A673 (cell line): Measurements from ENCODE around the gene ACD. TPM values are rescaled to one million over a fixed set of nuclear protein-coding genes. Genes with fewer than 3 reads are reported as not detected.

Source experiments
- BruUV-seq: library from RNA; stranded (reverse); fragments of 400-500 nt; replicated peaks from 2 replicates; lab custom pipeline; 2021; lab: Mats Ljungman, UMichigan
- CTCF ChIA-PET: fragments of 300-600 bp; sonication (Branson Sonifier 250); formaldehyde crosslinking; loops from one replicate; lab custom pipeline; 2022; ENCODE audit warnings: antibody characterized with exemption; lab: Charles Lee
- POLR2A ChIA-PET: fragments of 300-600 bp; sonication (Branson Sonifier 250); formaldehyde crosslinking; loops from one replicate; lab custom pipeline; 2022; ENCODE audit warnings: antibody characterized with exemption; ENCODE audit not compliant: low non-redundant PET; lab: Charles Lee
- DNase-seq: peaks from one replicate; pipeline ENCODE4 v3.0.0-alpha.2; 2015; ENCODE audit warnings: low spot score
- H3K27ac ChIP-seq: fragments of 200-600 bp; sonication (generic); 2 replicates; pipeline ENCODE4 v1.5.1; 2016; ENCODE audit warnings: mixed run types, low read depth, mild to moderate bottlenecking, mixed read lengths, antibody characterized with exemption, low read length; ENCODE audit not compliant: poor library complexity, severe bottlenecking
- H3K27me3 ChIP-seq: fragments of 200-600 bp; sonication (generic); replicated peaks from 2 replicates; pipeline ENCODE4 v1.6.1; 2017; ENCODE audit warnings: mixed run types, low read depth, mild to moderate bottlenecking, mixed read lengths, antibody characterized with exemption, low read length; ENCODE audit not compliant: insufficient read depth, poor library complexity
- H3K36me3 ChIP-seq: fragments of 200-600 bp; sonication (generic); 2 replicates; pipeline ENCODE4 v1.6.1; 2016; ENCODE audit warnings: mixed run types, mild to moderate bottlenecking, mixed read lengths, antibody characterized with exemption, low read length; ENCODE audit not compliant: insufficient read depth, poor library complexity, severe bottlenecking
- H3K4me1 ChIP-seq: fragments of 200-600 bp; sonication (generic); 2 replicates; pipeline ENCODE4 v1.6.1; 2017; ENCODE audit warnings: mixed run types, mild to moderate bottlenecking, mixed read lengths, antibody characterized with exemption, low read length; ENCODE audit not compliant: insufficient read depth, poor library complexity, severe bottlenecking
- H3K4me3 ChIP-seq: fragments of 200-600 bp; sonication (generic); 2 replicates; pipeline ENCODE4 v1.5.1; 2016; ENCODE audit warnings: low read depth, mixed run types, mild to moderate bottlenecking, mixed read lengths, low read length; ENCODE audit not compliant: poor library complexity, severe bottlenecking
- H3K9me3 ChIP-seq: fragments of 200-600 bp; sonication (generic); 2 replicates; pipeline ENCODE4 v1.6.1; 2016; ENCODE audit warnings: mixed run types, low read depth, mild to moderate bottlenecking, mixed read lengths, antibody characterized with exemption, low read length; ENCODE audit not compliant: poor library complexity, severe bottlenecking
- CTCF ChIP-seq: fragments of 300-800, 200-600 bp; sonication (generic); conservative IDR thresholded peaks from 2 replicates; pipeline ENCODE4 v1.5.1; 2017; ENCODE audit warnings: low read depth, mild to moderate bottlenecking, antibody characterized with exemption, low read length, moderate library complexity, mixed read lengths
- EZH2 ChIP-seq: fragments of 200-600 bp; sonication (generic); IDR thresholded peaks from 2 replicates; pipeline ENCODE4 v1.6.1; 2017; ENCODE audit warnings: borderline replicate concordance, low read depth, mild to moderate bottlenecking, mixed read lengths, antibody characterized with exemption, low read length; ENCODE audit not compliant: poor library complexity, severe bottlenecking
- intact Hi-C: fragments of 100-400 bp; cut with micrococcal nuclease; formaldehyde crosslinking; loops from one replicate; pipeline ENCODE4 v1.10.0; 2022; ENCODE audit not compliant: unreplicated experiment
- total RNA-seq: library from RNA; stranded (reverse); gene quantifications from 2 replicates; pipeline ENCODE4 v1.2.3, GENCODE V29; 2021

ACD gene
- total RNA-seq, 1 experiment from 2014 or later: 45.8 TPM

DNA sequence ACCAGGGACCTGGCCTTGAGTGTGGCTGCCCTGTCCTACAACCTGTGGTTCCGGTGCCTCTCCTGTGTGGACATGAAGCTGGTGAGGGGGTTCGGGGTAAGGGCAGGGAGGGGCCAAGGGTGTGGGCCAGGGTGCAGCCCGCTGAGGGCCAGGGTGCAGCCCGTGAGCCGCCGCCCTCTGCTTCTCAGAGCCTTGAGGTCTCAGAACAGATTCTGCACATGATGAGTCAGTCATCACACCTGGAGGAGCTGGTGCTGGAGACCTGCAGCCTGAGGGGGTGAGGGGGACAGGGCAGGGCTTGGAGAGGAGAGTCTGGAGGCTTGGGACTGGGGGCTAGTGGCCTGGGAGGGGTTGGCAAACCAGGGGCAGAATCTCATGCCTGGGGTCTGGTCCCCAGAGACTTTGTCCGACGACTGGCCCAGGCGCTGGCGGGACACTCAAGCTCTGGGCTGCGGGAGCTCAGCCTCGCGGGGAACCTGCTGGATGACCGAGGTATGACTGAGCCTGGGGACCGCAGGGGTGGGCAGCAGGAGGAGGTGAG, 12.9 kb downstream of the ACD start:
- peaks cover 47% of the 10 kb centered on the region for H3K27me3 ChIP-seq
- H3K4me1 ChIP-seq: no peaks in the 10 kb centered on the region
- intact Hi-C loops: no loop called here
- no peaks in the 10 kb centered on the region for H3K36me3 ChIP-seq
- TF ChIP-seq EZH2 (no peak), CTCF (no peak)
- H3K9me3 ChIP-seq: no peaks in the 10 kb centered on the region
- H3K27ac ChIP-seq: no peak overlapping the region
- no TSS peak for BruUV-seq
- POLR2A ChIA-PET: no interaction called here
- no peak overlapping the region for H3K4me3 ChIP-seq
- CTCF ChIA-PET: interaction anchor here (0.6 to 1.4 kb wide), 3 partner anchors 18 to 126 kb away, joined by 3 to 6 read pairs (median 3); no protein-coding TSS in a partner anchor
- DNase-seq: no peak

DNA sequence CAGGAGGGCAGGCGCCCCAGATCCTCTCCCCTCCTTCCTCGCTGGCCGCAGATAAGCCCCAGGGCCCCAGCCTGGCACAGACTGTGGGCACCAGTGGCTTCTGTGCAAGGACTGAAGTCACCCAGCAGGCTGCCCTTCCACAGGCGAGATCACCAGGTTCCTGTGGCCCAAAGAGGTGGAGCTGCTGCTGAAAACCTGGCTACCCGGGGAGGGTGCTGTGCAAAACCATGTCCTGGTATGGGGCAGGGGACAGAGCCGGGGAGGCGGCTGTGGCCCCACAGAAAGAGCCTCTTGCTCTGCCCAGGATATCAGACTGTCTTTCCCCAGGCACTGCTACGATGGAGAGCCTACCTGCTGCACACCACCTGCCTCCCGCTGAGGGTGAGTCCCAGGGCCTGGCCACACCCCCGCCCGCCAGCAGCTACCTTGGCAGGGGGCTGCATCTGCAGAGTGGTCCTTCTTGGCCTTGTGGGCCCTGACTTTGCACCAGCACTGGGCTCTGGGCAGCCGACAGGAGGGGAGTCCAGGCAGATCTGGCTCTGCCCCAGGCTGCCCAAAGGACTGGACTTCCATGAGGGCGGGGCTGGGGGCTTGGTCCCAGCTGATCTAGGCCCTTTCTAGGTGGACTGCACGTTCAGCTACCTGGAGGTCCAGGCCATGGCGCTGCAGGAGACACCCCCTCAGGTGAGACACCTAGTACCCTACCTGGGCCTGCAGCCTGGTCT, 14.5 kb downstream of the ACD start:
- H3K4me1 ChIP-seq: no peaks in the 10 kb centered on the region
- no peaks in the 10 kb centered on the region for H3K36me3 ChIP-seq
- intact Hi-C loops: no loop called here
- ChIA-PET POLR2A (interaction anchor here (0.7 kb wide), 1 partner anchor 84 kb away, joined by 4 read pairs; no protein-coding TSS in a partner anchor), CTCF (interaction anchor here (2.5 to 2.7 kb wide), 2 partner anchors 98 to 124 kb away, joined by 12 to 17 read pairs; no protein-coding TSS in a partner anchor)
- no peaks in the 10 kb centered on the region for H3K9me3 ChIP-seq
- H3K27me3 ChIP-seq: peaks cover 40% of the 10 kb centered on the region
- peak overlapping the region; percentile 45 for H3K4me3 ChIP-seq
- DNase-seq: no peak
- H3K27ac ChIP-seq: no peak overlapping the region
- no TSS peak for BruUV-seq
- TF ChIP-seq CTCF (no peak), EZH2 (no peak)

GRCh38 chr16:67644038-67644437, 16.0 kb downstream of the ACD start:
- TF ChIP-seq CTCF: no peak
- TF ChIP-seq EZH2: no peak
- H3K36me3 ChIP-seq: no peaks in the 10 kb centered on the region
- no peak overlapping the region for H3K27ac ChIP-seq
- BruUV-seq: no TSS peak
- no peak overlapping the region for H3K4me3 ChIP-seq
- intact Hi-C loops: loop anchor here (1.0 kb wide), 1 partner anchor 97 kb away; no protein-coding TSS in a partner anchor
- no peaks in the 10 kb centered on the region for H3K9me3 ChIP-seq
- H3K4me1 ChIP-seq: no peaks in the 10 kb centered on the region
- POLR2A ChIA-PET: no interaction called here
- DNase-seq: no peak
- CTCF ChIA-PET: interaction anchor here (1.3 to 2.7 kb wide), 3 partner anchors 10 to 123 kb away, joined by 4 to 17 read pairs (median 12); no protein-coding TSS in a partner anchor
- H3K27me3 ChIP-seq: peaks cover 24% of the 10 kb centered on the region
